HL-60/S4 (cell line): Measurements from ENCODE around the gene TFCP2L1.
"Not testable (repeated sequence)": the region's sequence is repeated elsewhere in the genome, so short reads cannot be mapped to it uniquely, and the experiment has no call there.

Experiments used
- in situ Hi-C: fragments of 300-500 bp; cut with MboI; formaldehyde crosslinking; loops from 2 replicates; pipeline ENCODE4 v1.14.3; 2022; ENCODE audit warnings: low sequenced_read_pairs

The TFCP2L1 gene

DNA sequence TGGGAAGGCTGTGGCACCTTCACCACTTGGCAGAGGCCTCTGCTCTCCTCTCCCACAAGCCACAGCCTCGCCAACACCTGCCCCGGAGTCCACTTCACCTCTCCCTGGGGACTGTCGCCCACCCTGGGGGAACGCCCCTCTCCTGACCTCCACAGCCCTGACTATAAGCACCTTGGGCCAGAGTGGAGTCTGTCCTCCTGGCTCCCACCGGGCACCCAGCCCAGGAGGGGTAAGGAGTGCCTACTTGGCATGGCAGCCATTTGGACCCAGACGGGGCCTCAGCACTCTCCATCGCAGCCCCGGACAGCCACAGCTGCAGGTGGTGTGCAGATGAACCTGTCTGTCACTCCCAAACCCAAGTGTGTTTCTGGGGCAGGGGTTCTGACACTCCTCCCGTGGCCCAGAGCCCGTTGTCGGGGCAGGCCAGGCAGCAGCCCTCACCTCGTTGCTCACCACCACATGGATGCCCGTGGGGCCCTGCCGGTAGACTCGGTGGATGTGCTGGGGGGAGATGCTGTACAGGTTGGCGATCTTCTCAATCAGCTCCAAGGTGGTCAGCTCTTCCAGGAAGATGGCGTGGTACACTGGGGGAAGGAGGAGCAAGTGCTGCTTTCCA lies 53.5 kb downstream of the TFCP2L1 start:
- in situ Hi-C loops, result no loop called here

- in situ Hi-C loops, result no loop called here
These were observed 56.5 kb downstream of the TFCP2L1 start for GRCh38 chr2:121228521-121228920.

DNA sequence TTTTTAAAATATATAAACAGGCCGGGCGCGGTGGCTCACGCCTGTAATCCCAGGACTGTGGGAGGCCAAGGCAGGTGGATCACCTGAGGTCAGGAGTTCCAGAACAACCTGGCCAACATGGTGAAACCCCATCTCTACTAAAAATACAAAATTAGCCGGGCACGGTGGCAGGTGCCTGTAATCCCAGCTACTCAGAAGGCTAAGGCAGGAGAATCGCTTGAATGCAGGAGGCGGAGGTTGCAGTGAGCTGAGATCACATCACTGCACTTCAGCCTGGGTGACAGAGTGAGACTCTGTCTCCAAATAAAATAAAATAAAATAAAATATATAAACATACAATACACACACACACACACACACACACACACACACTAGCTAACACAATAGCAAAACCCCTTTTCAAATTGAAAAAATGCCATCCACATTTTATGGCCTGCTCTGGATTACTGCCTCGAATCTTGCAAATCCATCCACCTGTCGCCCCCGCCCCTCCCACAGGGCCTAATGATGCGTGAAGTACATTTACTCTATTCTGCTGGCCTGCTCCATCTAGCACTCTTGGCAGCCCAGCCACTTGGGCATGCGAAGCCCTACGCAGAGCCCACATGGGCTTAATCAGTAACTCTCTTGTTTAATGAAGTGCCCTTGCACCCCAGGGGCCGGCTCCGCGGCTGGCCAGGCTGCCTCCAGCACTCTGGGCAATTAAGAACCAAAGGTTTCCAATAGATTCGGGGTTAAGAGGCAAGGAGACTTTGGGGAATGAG lies 57.4 kb downstream of the TFCP2L1 start:
- in situ Hi-C loops, result not testable (repeated sequence)

- in situ Hi-C loops, result not testable (repeated sequence)
These were observed 59.3 kb downstream of the TFCP2L1 start for GRCh38 chr2:121225681-121226080.

DNA sequence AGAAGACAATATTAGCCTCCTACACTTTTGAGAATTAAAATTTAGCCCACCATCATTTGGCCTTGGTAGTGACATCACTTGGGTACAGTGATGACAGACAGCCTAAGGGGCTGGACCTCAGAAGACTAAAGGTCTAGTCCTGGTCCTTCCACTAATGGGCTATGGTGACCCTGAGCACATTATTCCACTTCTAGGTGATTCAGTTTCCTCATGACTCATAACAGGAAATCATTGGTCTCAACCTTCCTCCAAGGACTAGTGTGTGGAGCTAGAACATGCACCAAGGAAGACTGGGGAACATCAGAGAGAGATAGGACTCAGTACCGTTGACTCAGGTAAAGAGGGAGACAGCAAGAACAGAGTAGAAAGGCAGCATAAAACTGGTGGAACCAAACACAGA lies 64.0 kb downstream of the TFCP2L1 start:
- in situ Hi-C loops, result no loop called here

DNA sequence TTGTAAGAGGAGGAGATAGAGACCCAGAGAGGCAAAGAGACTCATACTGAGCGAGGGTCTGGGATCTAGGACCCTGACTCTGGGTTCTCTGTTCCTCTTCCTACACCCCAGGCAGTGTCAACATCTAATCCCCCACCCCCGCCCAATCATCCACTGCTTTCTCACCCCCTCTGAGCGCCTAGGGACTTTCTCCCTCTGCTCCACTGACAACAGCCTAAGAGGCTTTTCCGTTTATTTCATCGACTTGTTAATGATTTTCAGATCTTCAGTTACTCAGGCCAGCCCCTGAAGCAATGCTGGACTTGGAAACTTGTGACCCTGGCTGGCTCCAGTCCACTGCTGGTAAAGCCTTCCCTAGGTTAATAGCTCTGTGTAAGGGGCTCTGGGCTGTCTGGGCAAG lies 65.1 kb downstream of the TFCP2L1 start:
- in situ Hi-C loops, result no loop called here

DNA sequence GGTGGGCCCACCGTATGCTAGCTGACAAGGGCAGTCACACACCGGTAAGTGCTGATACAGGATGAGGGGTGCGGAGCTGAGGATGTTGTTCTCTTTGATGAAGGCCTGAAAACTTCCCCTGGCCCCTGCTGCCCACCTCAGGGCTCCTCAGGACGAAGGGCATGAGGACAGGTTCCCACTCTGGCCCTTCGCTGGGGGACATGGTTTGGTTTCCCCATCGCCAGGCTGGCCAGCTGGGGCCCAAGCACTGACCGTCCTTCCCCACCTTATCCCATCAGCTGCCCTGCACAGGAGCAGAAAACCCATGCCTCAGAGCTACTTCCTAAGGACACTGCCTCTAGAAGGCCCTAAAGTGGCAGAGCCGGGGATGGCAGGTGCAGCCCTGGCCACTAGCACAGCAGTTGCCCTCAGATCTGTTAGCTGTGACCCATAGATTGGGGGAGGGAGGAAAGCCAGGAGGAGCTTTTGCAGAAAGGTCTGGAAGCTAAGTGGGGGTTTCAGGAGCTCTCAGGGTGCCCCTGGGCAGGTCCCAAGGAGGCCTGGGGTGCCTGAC lies 66.5 kb downstream of the TFCP2L1 start:
- in situ Hi-C loops, result no loop called here

- in situ Hi-C loops, result no loop called here
These were observed 67.4 kb downstream of the TFCP2L1 start for GRCh38 chr2:121217627-121218026.

DNA sequence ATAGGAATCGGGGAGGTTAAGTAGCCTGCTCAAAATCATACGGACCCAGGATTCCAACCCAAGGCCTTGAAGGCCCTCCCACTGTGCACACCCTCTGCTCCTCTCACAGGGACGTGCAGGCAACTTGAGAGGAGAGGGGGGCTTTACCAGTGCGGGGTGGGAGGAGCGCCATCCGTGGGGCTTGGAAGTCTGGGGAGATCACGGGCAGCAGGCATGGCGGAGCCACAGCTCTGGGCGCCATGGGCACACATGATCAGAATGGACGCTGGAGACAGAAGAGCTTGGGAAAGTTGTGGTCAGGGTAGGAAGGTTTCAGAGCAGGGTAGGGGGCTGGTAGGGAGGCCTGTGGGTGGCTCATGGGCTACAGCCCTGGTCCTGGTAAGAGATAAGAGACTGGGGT lies 70.7 kb downstream of the TFCP2L1 start:
- in situ Hi-C loops, result no loop called here

DNA sequence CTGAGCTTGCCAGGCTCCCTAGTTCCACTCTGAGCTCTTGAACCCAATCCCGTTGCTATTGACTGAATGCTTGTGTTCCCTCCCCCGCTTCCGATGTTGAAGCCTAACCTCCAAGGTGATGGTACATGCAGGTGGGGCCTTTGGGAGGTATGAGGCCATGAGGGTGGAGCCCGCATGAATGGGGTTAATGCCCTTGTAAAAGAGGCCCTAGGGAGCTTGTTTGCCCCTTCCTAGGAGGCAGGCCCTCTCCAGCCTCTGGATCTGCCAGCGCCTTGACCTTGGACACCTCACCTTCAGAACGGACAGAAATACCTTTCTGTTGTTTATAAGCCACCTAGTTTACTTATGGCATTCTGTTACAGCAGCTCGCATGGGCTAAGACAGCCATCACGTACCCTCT lies 71.6 kb downstream of the TFCP2L1 start:
- in situ Hi-C loops, result no loop called here

DNA sequence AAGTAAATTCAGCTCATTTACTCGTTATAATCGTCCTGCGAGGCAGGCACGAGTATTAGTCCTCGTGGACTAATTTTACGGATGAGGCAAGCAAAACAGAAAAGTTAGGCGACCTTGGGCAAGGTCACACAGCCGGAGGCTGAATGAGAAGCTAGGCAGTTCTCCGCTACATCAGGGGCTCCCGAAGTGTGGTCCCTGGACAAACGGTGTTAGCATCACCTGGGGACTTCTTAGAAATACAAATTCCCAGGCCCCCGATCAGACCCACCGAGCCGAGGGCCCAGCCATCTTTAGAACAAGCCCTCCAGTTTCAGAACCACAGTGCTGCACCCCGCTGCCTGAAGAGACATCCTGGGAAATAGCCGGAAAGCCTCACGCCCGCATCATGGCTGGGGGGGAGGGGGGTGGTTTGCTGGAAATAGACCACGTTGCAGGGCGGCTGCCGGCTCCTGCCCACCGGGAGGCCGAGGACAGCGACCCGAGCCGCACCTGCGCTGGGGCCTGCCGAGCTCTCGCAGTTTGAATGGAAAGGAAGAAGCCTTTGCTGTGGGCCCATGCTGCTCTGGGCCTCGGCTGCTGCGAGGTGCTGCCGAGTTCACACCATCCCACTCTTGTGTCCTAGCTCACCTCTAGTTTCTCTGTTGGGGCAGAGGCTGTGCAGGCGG lies 72.2 kb downstream of the TFCP2L1 start:
- in situ Hi-C loops, result no loop called here

- in situ Hi-C loops, result no loop called here
These were observed 73.3 kb downstream of the TFCP2L1 start for GRCh38 chr2:121211689-121212151.

GRCh38 chr2:121211251-121211650 lies 73.8 kb downstream of the TFCP2L1 start:
- in situ Hi-C loops, result no loop called here

DNA sequence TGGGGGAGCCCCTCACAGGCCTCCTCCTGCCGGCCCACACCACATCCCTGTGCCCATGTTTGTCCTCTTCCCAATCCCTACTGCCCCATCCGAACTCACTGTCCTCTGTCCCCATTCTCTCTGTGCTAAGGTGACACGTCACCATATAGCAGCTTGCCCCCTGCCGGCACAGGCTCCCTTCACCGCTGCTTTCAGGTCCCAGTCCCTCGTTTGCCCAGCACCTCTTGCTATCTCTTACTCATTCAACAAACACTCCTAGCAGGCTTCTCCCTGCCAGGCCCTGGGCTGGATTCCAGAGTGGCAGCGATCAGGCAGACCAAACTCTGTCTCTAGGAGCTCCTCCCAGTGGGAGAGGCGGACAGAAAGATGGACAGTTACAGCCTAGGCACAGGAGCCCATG lies 74.3 kb downstream of the TFCP2L1 start:
- in situ Hi-C loops, result no loop called here

DNA sequence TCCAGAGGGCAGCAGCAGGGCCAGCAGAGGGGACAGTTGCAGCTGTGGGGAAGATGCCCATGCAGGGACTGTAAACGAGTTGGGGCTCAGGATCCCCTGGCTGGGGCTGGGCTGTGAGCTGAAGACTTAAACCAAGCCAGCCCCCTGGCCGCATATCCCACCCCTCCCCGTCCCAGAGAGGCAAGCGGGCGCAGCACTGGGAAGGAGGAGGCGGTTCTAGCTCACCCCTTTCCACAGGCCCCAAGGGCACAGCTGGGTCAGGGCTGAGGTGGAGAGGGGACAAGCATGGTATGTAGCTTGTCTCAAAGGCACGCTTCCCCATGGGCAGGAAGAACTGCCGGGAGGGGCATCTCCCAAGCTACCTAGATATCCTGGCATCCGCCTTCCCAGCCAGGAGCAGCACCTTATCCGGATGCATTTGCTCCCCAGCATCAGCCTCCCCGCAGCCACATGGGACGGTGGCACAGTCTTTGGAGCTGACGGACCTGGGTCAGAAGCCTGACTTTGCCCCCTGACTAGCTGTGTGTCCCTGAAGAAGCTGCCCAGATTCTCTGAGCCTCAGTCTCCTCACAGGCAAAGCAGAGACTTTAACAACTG lies 75.9 kb downstream of the TFCP2L1 start:
- in situ Hi-C loops, result no loop called here

GRCh38 chr2:121207494-121207893 lies 77.5 kb downstream of the TFCP2L1 start:
- in situ Hi-C loops, result no loop called here

DNA sequence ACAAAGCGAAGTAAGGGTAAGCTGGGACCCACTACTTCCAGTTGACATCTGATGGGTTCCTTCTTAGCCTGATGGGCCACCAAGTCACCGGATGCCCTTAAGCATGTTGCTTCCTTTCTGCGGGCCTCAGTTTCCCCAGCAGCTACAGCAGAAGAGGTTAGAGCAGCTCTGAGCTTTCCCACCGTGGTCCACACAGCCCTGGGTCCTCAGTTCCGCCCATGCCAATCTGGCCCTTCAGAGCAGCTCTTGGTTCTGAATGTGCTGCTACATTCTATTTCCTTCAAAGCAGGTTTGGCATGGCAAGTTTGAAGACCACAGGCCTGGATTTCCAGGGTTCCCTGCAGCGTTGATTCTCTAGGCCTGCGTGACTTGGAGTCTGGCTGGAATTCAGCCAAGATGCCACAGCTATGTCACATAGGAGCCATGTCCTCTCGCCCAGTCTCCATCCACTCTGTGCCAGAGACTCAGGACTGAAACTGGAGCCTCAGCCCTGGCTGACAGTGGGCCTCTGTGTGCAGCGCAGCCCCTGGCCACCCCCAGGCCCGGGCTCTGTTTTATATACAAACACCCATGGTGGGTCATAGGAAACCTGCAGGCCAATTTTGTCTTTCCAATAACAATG lies 79.6 kb downstream of the TFCP2L1 start:
- in situ Hi-C loops, result no loop called here

GRCh38 chr2:121203591-121204249 lies 81.3 kb downstream of the TFCP2L1 start:
- in situ Hi-C loops, result no loop called here

GRCh38 chr2:121202541-121203310 lies 82.3 kb downstream of the TFCP2L1 start:
- in situ Hi-C loops, result no loop called here

GRCh38 chr2:121201796-121202195 lies 83.2 kb downstream of the TFCP2L1 start:
- in situ Hi-C loops, result no loop called here
